OCI-LY1 (cell line): ENCODE data around the gene BEND7.

ENCODE experiments used
- CTCF ChIP-seq: fragments of 200-600 bp; sonication (generic), shearing (Covaris generic); IDR thresholded peaks from 2 replicates; pipeline ENCODE4 v1.5.1; 2017; ENCODE audit warnings: mild to moderate bottlenecking, antibody characterized with exemption, low read length, moderate library complexity, mixed read lengths
- EZH2 ChIP-seq: fragments of 200-600 bp; sonication (generic), shearing (Covaris generic); IDR thresholded peaks from 2 replicates; pipeline ENCODE4 v1.8.0; 2017; ENCODE audit warnings: borderline replicate concordance, mixed run types, mild to moderate bottlenecking, antibody characterized with exemption, low read length, moderate library complexity, mixed read lengths

GRCh38 chr10:13404791-13405190 is 124.0 kb downstream of the BEND7 start:
- TF ChIP-seq CTCF, result no peak
- no peak for TF ChIP-seq EZH2
